ENCODE data around the gene ADAMTS12. TPM values are rescaled to one million over a fixed set of nuclear protein-coding genes. Genes with fewer than 3 reads are reported as not detected.
"Not testable (repeated sequence)": the region's sequence is repeated elsewhere in the genome, so short reads cannot be mapped to it uniquely, and the experiment has no call there.

Gene ADAMTS12
- total and polyA plus RNA-seq, 10 of the 15 experiments (the other 5 are each of a cell fraction or from before 2014, with no cell fraction given): 0.11 to 35.8 (median 20.7) TPM

DNA sequence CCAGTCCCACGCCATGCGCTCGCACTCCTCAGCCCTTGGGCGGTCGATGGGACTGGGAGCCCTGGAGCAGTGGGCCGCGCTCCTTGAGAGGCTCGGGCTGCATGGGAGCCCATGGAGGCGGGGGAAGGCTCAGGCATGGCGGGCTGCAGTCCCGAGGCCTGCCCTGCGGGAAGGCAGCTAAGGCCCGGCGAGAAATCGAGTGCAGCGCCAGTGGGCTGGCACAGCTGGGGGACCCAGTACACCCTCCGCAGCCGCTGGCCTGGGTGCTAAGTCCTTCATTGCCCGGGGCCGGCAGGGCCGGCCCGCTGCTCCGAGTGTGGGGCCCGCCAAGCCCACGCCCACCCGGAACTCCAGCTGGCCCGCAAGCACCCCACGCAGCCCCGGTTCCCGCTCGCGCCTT is 376.4 kb downstream of the ADAMTS12 start:
- H3K9me3 ChIP-seq (replicated peaks; ENCODE audit: control insufficient read depth, insufficient read depth, low read length); H3K9ac ChIP-seq (ENCODE audit: control insufficient read depth, insufficient read depth, low read length); H2AFZ ChIP-seq (ENCODE audit: control insufficient read depth, low read depth, low read length); FAIRE-seq; CTCF ChIA-PET; DNase-seq (ENCODE audit: low read depth, low spot score); SMC1A ChIA-PET (ENCODE audit: uncharacterized antibody, unreplicated experiment); H3K4me3 ChIP-seq; H3K79me2 ChIP-seq (ENCODE audit: control insufficient read depth, insufficient read depth, low read length); H3K27me3 ChIP-seq (replicated peaks in 1 of 2; ENCODE audit: control insufficient read depth in 2 of 2, insufficient read depth in 2 of 2, low read length in 1 of 2); BruUV-seq (replicated peaks); H4K20me1 ChIP-seq (ENCODE audit: control insufficient read depth, insufficient read depth); RAD21 ChIA-PET (ENCODE audit: unreplicated experiment); ATAC-seq; POLR2A ChIA-PET; H3K27ac ChIP-seq (ENCODE audit: control insufficient read depth, insufficient read depth); H3K4me1 ChIP-seq (ENCODE audit: control insufficient read depth, insufficient read depth, low read length); H3K36me3 ChIP-seq (ENCODE audit: control insufficient read depth in 2 of 2, insufficient read depth in 2 of 2, low read length in 1 of 2); in situ Hi-C loops (cut with MboI); intact Hi-C loops (cut with micrococcal nuclease; ENCODE audit: unreplicated experiment); H3K4me2 ChIP-seq (ENCODE audit: control insufficient read depth, insufficient read depth): not testable (repeated sequence)
- WGBS (ENCODE audit: insufficient coverage, insufficient replicate concordance, low lambda C conversion rate, missing lambda C conversion rate): 84% methylated on average over 30 of the region's 32 CpGs

DNA sequence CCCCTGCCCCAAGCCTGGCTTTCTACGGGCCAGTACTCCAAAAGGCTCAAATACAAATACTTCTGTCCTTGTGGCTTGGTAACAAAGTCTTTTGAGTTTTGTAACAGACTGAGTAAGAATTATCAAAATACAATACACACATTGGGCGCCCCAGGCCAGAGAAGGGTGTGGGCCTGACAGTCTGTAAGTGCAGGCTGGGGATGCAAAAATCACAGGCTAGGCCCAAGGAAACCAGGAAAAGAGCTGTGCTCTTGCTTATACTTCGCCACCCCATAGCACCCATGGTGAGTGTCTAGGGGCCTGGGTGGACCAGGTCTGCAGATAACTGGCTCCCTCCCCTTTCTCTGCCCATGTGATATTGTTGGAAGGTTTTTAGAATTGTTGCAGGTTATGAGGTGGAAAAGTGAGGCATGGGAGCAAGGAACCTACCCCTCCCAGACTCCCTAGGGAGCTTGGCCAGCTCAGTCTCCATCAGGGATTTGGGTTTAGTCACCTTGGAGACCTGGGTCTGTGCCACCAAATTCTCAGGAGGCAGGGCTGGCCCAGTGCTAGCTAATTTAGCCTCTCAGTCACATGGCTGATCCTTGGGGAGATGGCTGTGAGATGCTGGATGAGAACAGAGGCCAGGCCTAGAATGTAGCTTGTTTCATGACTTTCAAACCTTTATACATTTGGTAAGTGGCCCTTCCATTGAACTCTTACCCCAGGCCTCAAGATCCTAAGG is 378.2 kb downstream of the ADAMTS12 start:
- H3K9ac ChIP-seq (ENCODE audit: control insufficient read depth, insufficient read depth, low read length): no peak overlapping the region
- no peaks in the 10 kb centered on the region for H3K79me2 ChIP-seq (ENCODE audit: control insufficient read depth, insufficient read depth, low read length)
- CTCF ChIA-PET: no interaction called here
- TF ChIP-seq IKZF1 (conservative IDR thresholded peaks at IDR 0.05) (no peak), SUZ12 (IDR thresholded peaks at IDR 0.05; ENCODE audit: unreplicated experiment) (no peak), POLR2AphosphoS2 (IDR thresholded peaks at IDR 0.05; ENCODE audit: low read depth, low read length) (no peak), STAT3 (IDR thresholded peaks at IDR 0.05; ENCODE audit: low read depth, low read length) (no peak)
- TF ChIP-seq, protein P1, sequence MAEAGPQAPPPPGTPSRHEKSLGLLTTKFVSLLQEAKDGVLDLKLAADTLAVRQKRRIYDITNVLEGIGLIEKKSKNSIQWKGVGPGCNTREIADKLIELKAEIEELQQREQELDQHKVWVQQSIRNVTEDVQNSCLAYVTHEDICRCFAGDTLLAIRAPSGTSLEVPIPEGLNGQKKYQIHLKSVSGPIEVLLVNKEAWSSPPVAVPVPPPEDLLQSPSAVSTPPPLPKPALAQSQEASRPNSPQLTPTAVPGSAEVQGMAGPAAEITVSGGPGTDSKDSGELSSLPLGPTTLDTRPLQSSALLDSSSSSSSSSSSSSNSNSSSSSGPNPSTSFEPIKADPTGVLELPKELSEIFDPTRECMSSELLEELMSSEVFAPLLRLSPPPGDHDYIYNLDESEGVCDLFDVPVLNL (IDR thresholded peaks at IDR 0.05; ENCODE audit: low read depth, low read length): no peak
- H3K9me3 ChIP-seq (replicated peaks; ENCODE audit: control insufficient read depth, insufficient read depth, low read length): no peaks in the 10 kb centered on the region; the same call in 2 of the 3 replicates
- POLR2A ChIA-PET: no interaction called here
- SMC1A ChIA-PET (ENCODE audit: uncharacterized antibody, unreplicated experiment): no interaction called here
- FAIRE-seq (no peak), ATAC-seq (no peak), DNase-seq (ENCODE audit: low read depth, low spot score) (no peak)
- RAD21 ChIA-PET (ENCODE audit: unreplicated experiment): no interaction called here
- in situ Hi-C loops (cut with MboI): no loop called here
- intact Hi-C loops (cut with micrococcal nuclease; ENCODE audit: unreplicated experiment): no loop called here
- H3K4me1 ChIP-seq (ENCODE audit: control insufficient read depth, insufficient read depth, low read length): no peaks in the 10 kb centered on the region
- no peaks in the 10 kb centered on the region for H3K36me3 ChIP-seq (ENCODE audit: control insufficient read depth in 2 of 2, insufficient read depth in 2 of 2, low read length in 1 of 2)
- no peak overlapping the region for H3K27ac ChIP-seq (ENCODE audit: control insufficient read depth, insufficient read depth)
- H3K27me3 ChIP-seq (replicated peaks in 1 of 2; ENCODE audit: control insufficient read depth in 2 of 2, insufficient read depth in 2 of 2, low read length in 1 of 2): no peaks in the 10 kb centered on the region
- BruUV-seq (replicated peaks): no TSS peak
- 23% methylated on average over 3 of the region's 3 CpGs for WGBS (ENCODE audit: insufficient coverage, insufficient replicate concordance, low lambda C conversion rate, missing lambda C conversion rate)
- H3K4me2 ChIP-seq (ENCODE audit: control insufficient read depth, insufficient read depth): no peak overlapping the region
- no peak overlapping the region for H2AFZ ChIP-seq (ENCODE audit: control insufficient read depth, low read depth, low read length)
- H4K20me1 ChIP-seq (ENCODE audit: control insufficient read depth, insufficient read depth): no peaks in the 10 kb centered on the region
- H3K4me3 ChIP-seq: no peak overlapping the region
